GM12878 (cell line): Measurements from ENCODE around the gene BTF3.

Experiments
- CHD2 ChIP-seq: IDR thresholded peaks from 2 replicates; pipeline ENCODE4 v1.6.1; 2011; ENCODE audit warnings: low read depth, low read length, improper control_type of control experiment, borderline replicate concordance
- POLR2A ChIP-seq: IDR thresholded peaks from 2 replicates; pipeline ENCODE4 v1.6.1; 2011; ENCODE audit warnings: low read depth, mild to moderate bottlenecking, low read length

DNA sequence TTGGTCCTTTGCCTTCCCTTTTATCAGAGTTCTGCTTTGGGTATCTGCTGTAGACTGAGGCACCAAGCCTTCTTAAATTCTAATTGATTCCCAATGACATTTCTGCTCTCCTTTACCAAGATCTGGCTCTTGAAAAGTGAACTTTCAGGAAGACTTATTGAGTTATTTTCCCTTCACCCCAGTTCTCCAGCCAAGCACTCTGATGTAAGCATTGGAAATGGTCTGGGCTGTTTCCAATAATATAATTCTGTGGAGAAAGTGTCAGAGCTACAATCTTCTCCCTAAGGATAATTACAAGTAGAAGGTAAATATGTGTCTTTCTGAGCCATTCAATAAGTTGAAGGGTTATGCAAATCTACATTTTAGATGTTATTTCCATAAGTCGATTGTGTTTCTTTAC is 30.8 kb downstream of the BTF3 start:
- TF ChIP-seq CHD2 (no peak), POLR2A (no peak)
